ENCODE data around the gene LRRC17. TPM values are rescaled to one million over a fixed set of nuclear protein-coding genes. Genes with fewer than 3 reads are reported as not detected.

Gene LRRC17
- polyA plus RNA-seq, 3 donors, result 0.04 TPM; not detected in 2

DNA sequence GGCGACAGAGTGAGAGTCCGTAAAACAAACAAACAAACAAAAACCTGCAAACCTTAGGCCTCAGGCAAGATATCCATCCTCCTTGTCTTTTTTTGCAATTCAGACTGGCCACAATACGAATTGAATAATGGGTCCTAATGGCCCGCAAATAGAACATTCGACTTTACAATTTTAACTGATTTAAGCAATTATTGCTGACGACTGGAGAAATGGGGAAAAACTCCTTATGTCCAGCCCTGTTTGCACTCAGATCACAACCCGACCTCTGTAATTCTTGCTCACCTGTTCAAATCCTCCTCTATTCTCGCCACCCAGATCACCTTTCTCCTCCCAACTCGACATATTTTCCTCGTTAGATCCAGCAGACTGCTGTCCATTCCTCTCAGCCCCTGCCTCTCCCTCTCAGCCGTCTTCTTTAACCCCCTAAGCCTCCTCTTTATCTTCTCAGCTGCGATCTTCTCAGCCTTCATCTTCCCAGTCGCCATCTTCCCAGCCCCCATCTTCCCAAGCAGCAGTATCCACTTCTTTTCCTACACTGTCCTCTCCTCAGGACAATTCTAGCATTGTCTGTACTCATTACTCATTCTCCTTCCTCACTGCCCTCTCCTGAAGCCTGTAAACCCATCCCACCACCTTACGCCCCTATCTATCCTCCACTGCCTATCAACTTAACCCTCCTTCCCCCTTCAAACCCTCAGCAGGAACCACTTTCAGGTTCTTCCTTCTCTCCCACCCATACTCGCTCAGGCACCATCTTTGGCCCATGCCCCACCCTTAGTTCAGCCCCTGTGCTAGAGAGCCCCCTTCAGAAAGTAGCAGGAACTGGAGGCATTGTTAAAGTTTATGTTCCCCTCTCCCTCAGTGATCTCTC lies 61.8 kb downstream of the LRRC17 start:
- Mint-ChIP-seq H3K4me1 (peaks cover 21% of the 10 kb centered on the region), H3K27ac (no peak overlapping the region), H3K27me3 (ENCODE audit: low read depth in 3 of 3) (no peaks in the 10 kb centered on the region), H3K9me3 (peaks cover 0 to 7% (median 0%) of the 10 kb centered on the region in 7 donors), H3K36me3 (no peaks in the 10 kb centered on the region), H3K4me3 (no peak overlapping the region)
- intact Hi-C loops (cut with micrococcal nuclease), result loop anchor here in 1 of 2 donors (5.0 kb wide), 1 partner anchor 67 kb away; no protein-coding TSS in a partner anchor
- no peak for DNase-seq
- no peak overlapping the region for H3K9ac ChIP-seq (ENCODE audit: insufficient read depth, low read length, poor library complexity, severe bottlenecking)
- no peak overlapping the region for H3K27ac ChIP-seq (ENCODE audit: low read depth in 1 of 2, low read length in 2 of 2)
- H4K20me1 ChIP-seq (ENCODE audit: insufficient read depth, low read length), result no peaks in the 10 kb centered on the region
- 96% methylated on average over 14 of the region's 15 CpGs for WGBS (ENCODE audit: insufficient coverage)
- H3K4me3 ChIP-seq (replicated peaks in 1 of 3; ENCODE audit: low read depth in 2 of 3, low read length in 3 of 3), result no peak overlapping the region
- H3K79me2 ChIP-seq (ENCODE audit: insufficient read depth, low read length), result no peaks in the 10 kb centered on the region
- no peaks in the 10 kb centered on the region for H3K9me3 ChIP-seq (replicated peaks in 1 of 2; ENCODE audit: control insufficient read depth in 1 of 2, insufficient read depth in 1 of 2, low read length in 2 of 2)
- H3K4me2 ChIP-seq (replicated peaks; ENCODE audit: extremely low read depth, low read length, poor library complexity, severe bottlenecking), result no peak overlapping the region
- no peaks in the 10 kb centered on the region for H3K36me3 ChIP-seq (replicated peaks in 1 of 2; ENCODE audit: control insufficient read depth in 1 of 2, insufficient read depth in 2 of 2, low read length in 2 of 2)
- no peaks in the 10 kb centered on the region for H3K27me3 ChIP-seq (ENCODE audit: control insufficient read depth in 2 of 2, insufficient read depth in 2 of 2, low read length in 2 of 2)
- H2AFZ ChIP-seq (ENCODE audit: insufficient read depth, low read depth, low read length, poor library complexity, severe bottlenecking), result no peak overlapping the region
- TF ChIP-seq, protein P1, sequence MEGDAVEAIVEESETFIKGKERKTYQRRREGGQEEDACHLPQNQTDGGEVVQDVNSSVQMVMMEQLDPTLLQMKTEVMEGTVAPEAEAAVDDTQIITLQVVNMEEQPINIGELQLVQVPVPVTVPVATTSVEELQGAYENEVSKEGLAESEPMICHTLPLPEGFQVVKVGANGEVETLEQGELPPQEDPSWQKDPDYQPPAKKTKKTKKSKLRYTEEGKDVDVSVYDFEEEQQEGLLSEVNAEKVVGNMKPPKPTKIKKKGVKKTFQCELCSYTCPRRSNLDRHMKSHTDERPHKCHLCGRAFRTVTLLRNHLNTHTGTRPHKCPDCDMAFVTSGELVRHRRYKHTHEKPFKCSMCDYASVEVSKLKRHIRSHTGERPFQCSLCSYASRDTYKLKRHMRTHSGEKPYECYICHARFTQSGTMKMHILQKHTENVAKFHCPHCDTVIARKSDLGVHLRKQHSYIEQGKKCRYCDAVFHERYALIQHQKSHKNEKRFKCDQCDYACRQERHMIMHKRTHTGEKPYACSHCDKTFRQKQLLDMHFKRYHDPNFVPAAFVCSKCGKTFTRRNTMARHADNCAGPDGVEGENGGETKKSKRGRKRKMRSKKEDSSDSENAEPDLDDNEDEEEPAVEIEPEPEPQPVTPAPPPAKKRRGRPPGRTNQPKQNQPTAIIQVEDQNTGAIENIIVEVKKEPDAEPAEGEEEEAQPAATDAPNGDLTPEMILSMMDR (IDR thresholded peaks at IDR 0.05), result no peak
- peaks cover 6% of the 10 kb centered on the region in 2 donors for H3K4me1 ChIP-seq (ENCODE audit: control insufficient read depth in 1 of 2, insufficient read depth in 2 of 2, low read length in 2 of 2)

DNA sequence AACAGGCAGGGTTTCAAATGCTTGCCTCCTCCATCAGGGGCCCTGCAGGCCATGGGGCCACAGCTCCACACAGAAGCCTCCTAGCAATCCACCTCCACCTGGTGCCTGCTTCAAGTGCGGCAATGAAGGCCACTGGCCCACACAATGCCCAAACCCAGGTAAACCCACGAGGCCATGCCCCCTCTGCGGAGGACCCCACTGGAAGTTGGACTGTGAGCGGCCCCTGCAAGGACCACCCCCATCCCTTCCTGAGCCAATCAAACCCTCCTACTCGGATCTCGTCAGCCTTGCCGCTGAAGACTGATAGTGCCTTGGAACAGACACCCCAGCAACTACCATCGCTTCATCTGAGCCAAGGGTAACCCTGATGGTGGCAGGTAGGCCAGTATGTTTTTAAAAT lies 63.1 kb downstream of the LRRC17 start:
- Histone ChIP-seq H3K9ac (ENCODE audit: insufficient read depth, low read length, poor library complexity, severe bottlenecking) (no peak overlapping the region), H2AFZ (ENCODE audit: insufficient read depth, low read depth, low read length, poor library complexity, severe bottlenecking) (no peak overlapping the region), H3K9me3 (replicated peaks in 1 of 2; ENCODE audit: control insufficient read depth in 1 of 2, insufficient read depth in 1 of 2, low read length in 2 of 2) (no peaks in the 10 kb centered on the region), H3K4me1 (ENCODE audit: control insufficient read depth in 1 of 2, insufficient read depth in 2 of 2, low read length in 2 of 2) (peaks cover 6% of the 10 kb centered on the region in 2 donors), H3K4me3 (replicated peaks in 1 of 3; ENCODE audit: low read depth in 2 of 3, low read length in 3 of 3) (no peak overlapping the region), H3K36me3 (replicated peaks in 1 of 2; ENCODE audit: control insufficient read depth in 1 of 2, insufficient read depth in 2 of 2, low read length in 2 of 2) (no peaks in the 10 kb centered on the region), H3K79me2 (ENCODE audit: insufficient read depth, low read length) (no peaks in the 10 kb centered on the region), H3K27me3 (ENCODE audit: control insufficient read depth in 2 of 2, insufficient read depth in 2 of 2, low read length in 2 of 2) (no peaks in the 10 kb centered on the region), H3K27ac (ENCODE audit: low read depth in 1 of 2, low read length in 2 of 2) (no peak overlapping the region), H3K4me2 (replicated peaks; ENCODE audit: extremely low read depth, low read length, poor library complexity, severe bottlenecking) (no peak overlapping the region), H4K20me1 (ENCODE audit: insufficient read depth, low read length) (no peaks in the 10 kb centered on the region)
- Mint-ChIP-seq H3K4me3 (no peak overlapping the region), H3K36me3 (no peaks in the 10 kb centered on the region), H3K27me3 (ENCODE audit: low read depth in 3 of 3) (no peaks in the 10 kb centered on the region), H3K9me3 (peaks cover 0 to 7% (median 2%) of the 10 kb centered on the region in 7 donors), H3K4me1 (peaks cover 21% of the 10 kb centered on the region), H3K27ac (no peak overlapping the region)
- TF ChIP-seq, protein P1 (IDR thresholded peaks at IDR 0.05), result no peak
- intact Hi-C loops (cut with micrococcal nuclease), result loop anchor here in 1 of 2 donors (5.0 kb wide), 1 partner anchor 69 kb away; no protein-coding TSS in a partner anchor
- 100% methylated on average over 1 of the region's 8 CpGs for WGBS (ENCODE audit: insufficient coverage)
- no peak for DNase-seq

All from CD14-positive monocyte (primary cell).